Spleen (tissue), 7 donors: ENCODE results near the gene PSD.

Experiments
- CTCF ChIP-seq, 11 experiments: fragments of 200-600 bp in 7 of 11; fragments of 450-650 bp in 4 of 11; sonication (generic) in 4 of 11; IDR thresholded peaks in 8 of 11; conservative IDR thresholded peaks in 3 of 11; 1 replicate in 7 of 11; 2 replicates in 4 of 11; pipeline versions ENCODE4 v1.4.0 to v1.8.0; 2016 to 2021; ENCODE audit warnings: antibody characterized with exemption in 11 of 11, inconsistent platforms in 4 of 11, mild to moderate bottlenecking in 1 of 11
- POLR2A ChIP-seq, 3 donors: fragments of 450-650 bp; IDR thresholded peaks; one replicate each; pipeline ENCODE4 v1.5.1; 2017; ENCODE audit warnings: antibody characterized with exemption in 3 of 3, mild to moderate bottlenecking in 1 of 3
- donor health status: DM: no; HTN: no; CAD: no; lungs with moderate emphysema.
- donor health status: DM: no; HTN: no; CAD: no.
- donor health status: DM: no; HTN: no; CAD: no.

- no peak for TF ChIP-seq CTCF (IDR thresholded peaks at IDR 0.05 in 8 of 11, conservative IDR thresholded peaks at IDR 0.05 in 3 of 11)
- no peak for TF ChIP-seq POLR2A (IDR thresholded peaks at IDR 0.05)
These were observed 5.6 kb upstream of the PSD start for GRCh38 chr10:102424145-102424544.
